GM21367 (cell line): ENCODE measurements around the gene H6PD.

Experiments
- ATAC-seq: cut with Tn5 transposase; IDR thresholded peaks from one replicate; pipeline ENCODE4 v1.9.1; 2021; ENCODE audit not compliant: unreplicated experiment

Gene H6PD

DNA sequence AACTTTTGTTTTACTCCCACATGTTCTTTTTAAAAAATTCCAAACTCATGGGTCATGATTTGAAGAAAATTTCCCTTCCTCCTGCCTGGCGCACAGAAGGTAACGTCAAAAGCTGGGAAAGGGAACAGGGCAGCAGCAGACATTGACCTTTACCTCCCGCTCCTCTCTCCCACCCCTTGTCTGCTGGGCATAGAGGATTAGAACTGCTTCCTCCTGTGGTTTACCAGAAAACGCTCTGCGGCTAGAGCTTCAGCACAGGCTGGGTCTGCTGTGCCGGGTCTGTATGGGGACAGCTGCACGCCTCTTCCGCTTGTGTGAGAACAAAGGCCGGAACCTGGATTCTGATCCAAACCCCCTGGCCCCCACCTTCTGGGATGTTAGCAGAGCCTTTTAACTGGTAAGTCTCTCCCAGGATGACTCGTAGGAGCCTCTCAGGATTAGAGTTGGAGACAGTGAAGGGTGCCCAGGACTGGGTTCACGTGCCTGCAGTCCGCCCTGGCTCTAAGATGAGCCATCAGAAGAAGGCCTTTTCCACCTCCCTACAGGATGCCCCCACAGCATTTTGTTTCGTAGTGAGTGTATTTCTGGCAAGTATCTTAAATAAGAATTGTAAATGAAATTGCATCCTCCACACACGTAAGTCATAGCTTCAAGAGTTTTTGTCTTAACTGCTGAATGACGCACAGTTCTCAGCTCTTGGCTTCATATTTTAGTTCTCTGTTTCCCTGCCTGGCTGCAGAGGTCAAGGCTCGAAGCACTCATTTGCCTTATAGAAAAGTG is 5.2 kb downstream of the H6PD start:
- ATAC-seq, result no peak

DNA sequence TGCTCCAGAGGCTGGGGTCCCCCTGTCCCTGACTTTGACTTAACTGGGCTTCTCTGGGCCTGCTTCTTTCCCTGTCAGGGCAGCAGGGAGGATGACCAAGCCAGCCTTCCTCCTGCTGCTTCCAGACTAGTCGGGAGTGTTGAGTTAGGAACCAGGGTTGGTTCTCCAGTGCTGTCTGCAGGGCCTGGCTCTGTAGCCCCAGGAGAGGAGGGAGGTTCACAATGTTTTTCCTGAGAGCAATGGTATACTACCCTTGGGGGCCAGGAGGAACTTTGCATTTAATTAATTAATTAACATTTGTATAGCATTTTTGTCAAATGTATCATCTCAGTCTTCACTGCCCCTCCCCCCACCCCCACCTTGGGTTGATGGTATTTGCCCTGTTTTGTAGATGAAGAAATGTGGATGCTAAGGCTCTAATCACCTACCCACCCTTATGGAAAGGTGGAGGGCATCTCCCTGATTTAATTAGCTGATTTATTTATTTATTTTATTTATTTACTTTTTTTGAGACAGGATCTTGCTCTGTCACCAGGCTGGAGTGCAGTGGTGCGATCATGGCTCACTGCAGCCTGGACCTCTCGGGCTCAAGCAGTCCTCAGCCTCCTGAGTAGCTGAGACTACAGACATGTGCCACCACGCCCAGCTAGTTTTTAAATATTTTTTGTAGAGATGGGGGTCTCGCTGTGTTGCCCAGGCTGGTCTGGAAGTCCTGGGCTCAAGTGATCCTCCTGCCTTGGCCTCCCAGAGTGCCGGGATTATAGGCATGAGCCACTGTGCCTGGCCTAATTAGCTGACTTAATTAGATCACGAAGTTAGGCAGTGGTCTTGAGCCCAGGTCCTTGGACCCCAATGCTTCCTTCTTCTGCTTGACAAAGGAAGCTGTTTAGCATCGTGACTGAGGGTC is 6.6 kb downstream of the H6PD start:
- no peak for ATAC-seq

DNA sequence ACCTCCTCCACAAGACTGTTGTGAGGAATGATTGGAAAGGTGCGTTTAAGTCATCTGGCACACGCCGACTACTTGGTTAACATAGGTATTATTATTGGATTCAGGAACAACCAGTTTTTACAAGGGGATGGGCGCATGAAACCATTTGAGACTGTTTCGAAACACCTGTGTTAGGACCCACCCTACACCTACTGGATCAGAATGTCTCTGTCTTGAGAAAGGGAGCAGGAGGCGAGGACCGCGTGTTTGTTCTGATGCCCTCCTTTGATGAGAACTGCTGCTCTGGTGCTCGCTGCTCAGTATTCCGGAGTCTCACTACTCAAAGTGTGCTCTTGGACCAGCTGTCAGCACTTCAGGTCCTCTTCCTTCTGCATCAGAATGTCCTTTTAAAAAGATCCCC is 7.3 kb downstream of the H6PD start:
- no peak for ATAC-seq

DNA sequence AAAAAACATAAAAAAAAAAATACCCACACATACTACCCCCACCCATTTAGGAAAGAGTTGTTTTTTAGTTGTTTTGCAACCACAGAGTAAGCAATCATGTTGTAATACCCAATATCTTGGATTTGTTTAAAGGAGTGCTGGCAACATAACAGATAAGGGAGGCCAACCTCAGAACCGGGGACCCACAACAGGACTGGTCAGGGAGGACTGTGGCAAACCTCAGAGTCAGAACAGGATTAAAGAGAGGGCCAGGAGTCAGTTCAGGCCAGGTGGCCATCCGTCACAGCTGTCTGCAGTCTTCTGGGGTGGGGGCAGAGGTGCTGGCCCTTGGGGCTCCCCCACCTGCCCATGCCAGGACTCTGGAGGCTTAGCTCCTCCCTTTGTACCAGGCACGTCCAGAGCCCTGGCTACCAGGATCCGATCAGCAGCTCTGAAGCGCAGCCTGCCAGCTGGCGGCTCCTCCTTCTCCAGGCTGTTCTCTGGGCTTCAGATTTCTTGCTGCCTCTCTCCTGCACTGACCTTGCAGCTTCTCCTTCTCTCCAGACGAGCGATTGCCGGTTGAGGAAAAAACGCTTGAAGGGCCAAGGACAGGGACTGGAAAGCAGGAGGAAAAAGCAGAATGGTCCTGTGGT is 7.9 kb downstream of the H6PD start:
- ATAC-seq, result no peak

GRCh38 chr1:9243066-9243739 is 8.6 kb downstream of the H6PD start:
- no peak for ATAC-seq

DNA sequence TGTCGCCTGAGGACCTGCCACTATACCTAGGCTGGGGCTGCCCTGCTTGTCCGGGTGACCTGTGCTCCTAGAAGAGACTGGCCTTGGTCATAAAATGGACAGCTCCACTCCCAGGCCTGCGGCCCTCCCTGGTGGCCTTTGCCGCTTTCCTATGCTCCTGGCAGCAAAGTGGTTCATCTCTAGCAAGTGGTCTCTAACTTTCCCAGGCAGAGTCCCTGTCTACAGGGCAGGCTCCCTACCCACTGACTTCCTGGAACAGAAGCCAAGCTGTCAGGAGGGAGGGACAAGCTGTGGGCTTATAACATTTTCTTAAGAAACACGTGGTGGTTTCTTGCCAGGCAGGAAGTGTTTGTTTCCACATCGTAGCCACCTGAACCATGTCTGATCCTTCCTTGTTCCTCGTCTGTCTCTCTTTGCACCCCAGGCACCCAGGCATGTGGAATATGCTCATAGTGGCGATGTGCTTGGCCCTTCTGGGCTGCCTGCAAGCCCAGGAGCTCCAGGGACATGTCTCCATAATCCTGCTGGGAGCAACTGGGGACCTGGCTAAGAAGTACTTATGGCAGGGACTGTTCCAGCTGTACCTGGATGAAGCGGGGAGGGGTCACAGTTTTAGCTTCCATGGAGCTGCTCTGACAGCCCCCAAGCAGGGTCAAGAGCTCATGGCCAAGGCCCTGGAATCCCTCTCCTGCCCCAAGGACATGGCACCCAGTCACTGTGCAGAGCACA is 10.1 kb downstream of the H6PD start:
- ATAC-seq, result no peak

GRCh38 chr1:9245230-9245619 is 10.7 kb downstream of the H6PD start:
- ATAC-seq, result no peak

DNA sequence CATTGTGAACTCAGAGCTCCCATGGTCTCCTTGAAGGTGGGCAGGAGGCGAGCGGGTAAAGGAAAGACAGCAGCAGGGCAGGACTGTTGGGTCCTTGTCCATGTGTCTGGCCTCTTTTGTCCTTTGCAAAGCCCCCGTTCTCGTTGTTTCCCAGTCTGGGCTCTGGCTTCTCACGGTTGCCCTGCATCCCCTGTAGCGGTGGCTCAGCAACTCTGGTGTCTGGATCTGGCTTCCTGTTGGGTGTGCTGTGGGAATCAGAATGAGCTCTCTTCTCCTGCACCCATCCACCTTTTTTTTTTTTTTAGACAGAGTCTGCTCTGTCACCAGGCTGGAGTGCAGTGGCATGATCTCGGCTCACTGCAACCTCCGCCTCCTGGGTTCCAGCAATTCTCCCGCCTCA is 11.1 kb downstream of the H6PD start:
- no peak for ATAC-seq

- no peak for ATAC-seq
Observed at GRCh38 chr1:9246215-9246614, 11.6 kb downstream of the H6PD start.

DNA sequence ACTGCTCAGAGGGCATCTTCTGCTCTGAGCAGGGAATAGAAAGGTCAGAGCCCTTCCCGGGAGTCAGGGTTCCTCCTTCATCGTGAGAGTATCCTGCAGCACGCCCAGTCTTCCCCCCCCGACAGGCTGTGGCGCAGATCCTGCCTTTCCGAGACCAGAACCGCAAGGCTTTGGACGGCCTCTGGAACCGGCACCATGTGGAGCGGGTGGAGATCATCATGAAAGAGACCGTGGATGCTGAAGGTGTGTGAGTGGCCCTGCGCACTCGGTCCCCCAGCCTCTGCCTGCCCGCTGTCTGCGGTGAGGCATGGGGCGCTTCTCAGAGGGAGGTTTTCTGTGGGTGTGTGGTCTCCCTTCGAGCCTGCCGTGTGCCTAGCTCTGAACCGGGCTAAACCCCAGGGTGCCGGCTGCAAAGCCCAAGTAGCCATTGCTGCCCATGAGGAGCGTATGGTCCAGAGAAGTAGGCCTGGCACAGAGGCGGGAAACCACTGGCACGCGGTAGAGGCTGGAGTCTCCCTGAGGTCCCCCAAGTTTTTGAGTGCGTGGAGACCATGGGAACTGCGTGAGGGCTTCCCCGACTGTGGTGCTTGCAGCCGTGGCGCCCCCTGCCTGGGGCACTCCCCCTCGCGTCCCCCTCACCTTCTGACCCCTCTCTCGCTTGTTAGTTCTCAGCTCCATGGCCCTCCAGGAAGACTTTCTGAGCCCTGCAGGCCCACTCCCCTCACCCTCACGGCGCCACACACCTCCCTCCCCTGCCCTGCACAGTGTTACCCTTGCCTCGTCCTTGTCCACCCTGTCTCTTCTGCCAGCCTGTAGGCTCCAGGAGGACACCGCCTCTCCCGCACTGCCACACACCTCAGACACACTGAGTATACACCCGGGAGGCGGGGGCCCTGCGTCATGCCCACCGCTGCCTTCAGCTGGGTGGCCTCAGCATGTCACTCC is 12.5 kb downstream of the H6PD start:
- ATAC-seq, result no peak

DNA sequence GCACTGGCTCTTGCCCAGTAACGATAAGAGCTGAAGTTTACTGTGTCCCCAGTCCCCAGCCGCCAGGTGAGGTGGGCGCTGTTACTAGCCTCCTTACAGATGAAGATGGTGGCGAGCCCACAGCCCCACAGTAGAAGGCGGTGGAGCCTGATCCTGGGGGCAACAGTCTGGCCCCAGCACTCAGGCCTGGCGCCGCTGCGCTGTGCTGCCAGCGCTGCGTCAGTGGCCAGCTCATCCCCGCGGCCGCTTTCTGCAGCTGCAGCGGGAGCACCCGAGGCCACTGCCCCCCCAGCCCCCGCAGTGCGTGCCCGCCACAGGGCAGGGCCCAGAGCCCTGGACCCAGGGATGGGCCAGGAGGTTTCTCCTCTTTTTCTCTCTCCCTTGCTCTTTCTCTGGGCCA is 13.3 kb downstream of the H6PD start:
- no peak for ATAC-seq

DNA sequence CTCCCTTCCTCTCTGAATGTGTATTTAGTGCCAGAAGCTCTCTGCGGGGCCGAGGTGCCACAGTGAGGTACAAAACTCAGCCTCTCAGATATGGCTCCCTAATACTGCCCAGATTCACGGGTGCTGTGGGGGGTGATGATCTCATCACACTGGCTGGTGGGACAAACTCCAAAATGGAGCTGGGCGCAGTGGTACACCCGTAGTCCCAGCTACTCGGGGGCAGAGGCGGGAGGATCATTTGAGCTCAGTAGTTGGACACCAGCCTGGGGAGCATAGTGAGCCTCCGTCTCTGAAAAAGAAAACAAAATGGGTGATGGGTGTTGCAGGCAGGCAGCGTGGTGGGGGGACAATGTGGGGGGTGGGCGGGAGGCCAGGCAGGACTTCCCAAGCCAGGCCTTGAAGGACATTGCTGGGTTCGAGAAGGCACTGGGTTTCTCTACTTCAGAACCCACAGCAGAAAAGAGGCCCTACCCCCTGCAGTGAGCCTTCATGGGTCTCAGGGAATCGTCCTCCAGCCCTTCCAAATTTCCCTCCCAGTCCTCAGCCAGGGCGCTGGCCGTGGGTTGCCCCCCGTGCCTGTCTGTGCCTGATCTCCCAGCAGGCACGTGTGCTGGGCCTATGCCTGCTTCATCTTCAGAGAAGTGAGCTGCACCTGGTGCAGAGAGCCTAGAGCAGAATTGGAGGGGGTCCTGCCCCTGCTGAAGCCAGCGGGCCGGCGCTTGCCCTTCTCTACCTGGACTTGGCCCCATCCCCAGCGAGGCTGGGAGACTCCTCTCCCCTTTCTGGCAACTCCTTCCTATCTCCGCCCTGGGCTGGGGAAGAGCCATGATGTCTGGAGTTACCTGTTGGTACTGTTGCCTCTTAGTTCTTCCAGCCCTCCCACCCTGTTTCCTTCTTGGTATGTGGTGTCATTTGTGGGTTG is 14.0 kb downstream of the H6PD start:
- no peak for ATAC-seq

DNA sequence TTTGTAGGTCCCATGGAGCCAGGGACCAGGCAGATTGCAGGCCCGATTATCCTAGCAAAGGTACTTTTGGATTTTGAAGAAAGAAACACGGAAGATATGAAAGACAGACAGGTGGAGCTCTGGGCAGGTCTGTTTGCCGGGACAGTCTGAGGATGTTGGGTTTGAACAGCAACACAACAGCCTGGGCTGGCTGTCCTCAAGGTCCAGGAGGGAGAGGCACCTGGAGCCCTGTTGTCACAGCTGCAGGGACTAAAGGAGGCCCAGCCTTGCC is 14.6 kb downstream of the H6PD start:
- no peak for ATAC-seq

- ATAC-seq, result no peak
Observed at GRCh38 chr1:9249534-9250410, 15.2 kb downstream of the H6PD start.

GRCh38 chr1:9250411-9251381 is 16.1 kb downstream of the H6PD start:
- ATAC-seq, result no peak

DNA sequence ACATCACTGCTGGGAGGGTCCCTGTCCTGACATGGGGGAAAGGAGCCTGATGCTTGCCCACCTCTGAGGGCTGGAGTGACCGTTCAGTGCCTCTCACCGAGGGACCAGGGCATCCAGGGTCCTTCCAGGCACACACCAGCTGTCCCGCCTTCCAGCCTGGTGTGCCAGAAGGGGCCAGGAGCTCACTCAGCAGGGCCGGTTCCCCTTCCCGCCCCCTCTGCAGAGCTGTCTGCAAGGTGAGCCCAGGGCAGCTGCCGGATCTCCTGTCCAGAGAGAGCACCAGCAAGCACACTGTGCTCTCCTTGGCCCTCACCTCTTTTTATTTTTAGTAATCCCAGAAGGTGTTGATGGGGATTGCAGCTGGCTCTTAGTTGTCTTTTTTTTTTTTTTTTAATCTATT is 16.9 kb downstream of the H6PD start:
- ATAC-seq, result no peak

- no peak for ATAC-seq
Observed at GRCh38 chr1:9253004-9253403, 18.4 kb downstream of the H6PD start.
